NCI-H1105 treated with DMSO at 0.1 percent for 48 hours (cell line): ENCODE results near the gene KLRF2.
"Not testable (repeated sequence)": the region's sequence is repeated elsewhere in the genome, so short reads cannot be mapped to it uniquely, and the experiment has no call there.

Experiments used
- DNase-seq: peaks from one replicate; lab custom pipeline; 2025; lab: John Stamatoyannopoulos, UW

Gene KLRF2, protein sequence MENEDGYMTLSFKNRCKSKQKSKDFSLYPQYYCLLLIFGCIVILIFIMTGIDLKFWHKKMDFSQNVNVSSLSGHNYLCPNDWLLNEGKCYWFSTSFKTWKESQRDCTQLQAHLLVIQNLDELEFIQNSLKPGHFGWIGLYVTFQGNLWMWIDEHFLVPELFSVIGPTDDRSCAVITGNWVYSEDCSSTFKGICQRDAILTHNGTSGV

DNA sequence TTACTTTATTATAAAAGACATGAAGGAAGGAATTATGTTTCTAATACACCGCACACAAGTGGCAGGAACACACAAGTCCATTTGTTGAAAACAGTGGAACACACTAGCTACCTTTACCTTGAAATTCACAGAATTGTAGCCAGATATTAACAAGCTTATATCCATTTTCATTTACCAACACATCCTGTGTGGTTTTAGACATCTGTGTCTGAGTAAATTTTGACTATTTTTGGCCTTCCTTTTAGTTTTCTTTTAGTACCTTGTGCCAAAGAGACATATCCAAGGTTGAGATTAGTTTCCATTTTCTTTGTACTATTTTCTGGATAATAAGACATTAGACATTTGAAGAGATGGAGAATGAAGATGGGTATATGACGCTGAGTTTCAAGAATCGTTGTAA lies at the start of gene KLRF2:
KLRF2 (plus strand) TSS at position 244 of the 400 bp plus-strand sequence; CDS start at position 351, 107 bp downstream.
- DNase-seq: no peak

DNA sequence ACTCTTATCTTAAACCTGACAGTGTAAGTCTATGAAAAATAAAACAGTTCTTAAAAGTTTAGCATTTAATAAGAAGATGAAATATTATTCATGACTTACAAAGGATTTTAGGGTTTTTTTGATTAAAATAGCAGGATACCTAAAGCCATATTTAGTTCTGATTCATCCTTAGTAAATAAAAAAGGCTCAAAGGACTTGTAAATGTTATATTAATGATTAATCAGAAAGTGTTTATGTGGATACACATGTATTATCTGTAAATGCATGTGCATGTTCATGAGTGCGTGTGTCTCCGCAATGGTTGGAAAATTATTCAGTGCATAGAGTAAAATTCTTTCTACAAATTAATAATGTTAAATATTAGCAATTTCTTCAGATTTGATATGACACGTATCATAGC lies 49.6 kb upstream of the KLRF2 start:
- DNase-seq: no peak

DNA sequence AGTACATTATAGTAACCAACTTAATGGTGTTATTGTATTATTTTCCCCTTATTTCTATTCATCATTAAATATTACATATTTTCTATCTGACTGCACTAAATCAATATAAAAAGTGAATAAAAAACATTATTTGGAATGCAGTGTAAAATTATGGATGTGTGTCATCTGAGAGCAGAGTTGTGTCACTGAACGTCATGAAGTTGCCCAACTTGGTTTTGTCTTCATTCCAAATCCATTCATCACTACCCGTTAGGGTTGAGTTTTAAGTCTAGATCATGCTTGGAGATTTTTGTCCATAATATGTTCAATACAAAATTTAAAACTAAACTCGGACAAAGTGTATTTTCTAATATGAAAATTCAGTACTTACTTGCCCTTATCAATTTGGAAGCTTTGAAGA lies 37.9 kb upstream of the KLRF2 start:
- DNase-seq: no peak

DNA sequence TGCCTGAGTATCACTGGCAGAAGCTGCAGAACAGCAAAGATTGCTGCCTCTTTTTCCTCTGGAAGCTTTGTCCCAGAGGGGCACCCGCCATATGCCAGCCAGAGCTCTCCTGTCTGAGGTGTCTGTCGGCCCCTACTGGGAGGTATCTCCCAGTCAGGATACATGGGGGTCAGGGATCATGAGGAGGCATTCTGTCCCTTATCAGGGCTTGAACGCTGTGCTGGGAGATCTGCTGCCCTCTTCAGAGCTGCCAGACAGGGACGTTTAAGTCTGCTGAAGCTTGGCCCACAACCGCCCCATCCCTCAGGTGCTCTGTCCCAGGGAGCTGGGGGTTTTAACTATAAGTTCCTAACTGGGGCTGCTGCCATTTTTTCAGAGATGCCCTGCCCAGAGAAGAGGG lies 32.4 kb upstream of the KLRF2 start:
- DNase-seq: no peak

DNA sequence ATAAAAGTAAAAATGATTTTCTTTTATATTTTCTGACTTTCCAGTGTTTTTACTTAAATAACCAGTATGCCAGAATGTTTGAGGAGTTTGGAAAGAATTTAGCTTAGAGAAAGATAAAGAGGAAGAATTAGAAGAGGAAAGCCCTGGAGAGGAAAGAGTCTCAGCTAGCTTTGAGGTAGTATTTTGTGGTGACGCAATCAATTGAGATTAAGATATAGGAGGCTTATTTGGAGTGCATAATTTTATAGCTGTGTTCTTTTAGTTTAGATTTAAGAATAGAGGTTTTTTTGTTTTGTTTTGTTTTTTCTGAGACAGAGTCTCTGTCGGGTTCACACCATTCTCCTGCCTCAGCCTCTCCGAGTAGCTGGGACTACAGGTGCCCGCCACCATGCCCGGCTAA lies 30.2 kb upstream of the KLRF2 start:
- DNase-seq: no peak

DNA sequence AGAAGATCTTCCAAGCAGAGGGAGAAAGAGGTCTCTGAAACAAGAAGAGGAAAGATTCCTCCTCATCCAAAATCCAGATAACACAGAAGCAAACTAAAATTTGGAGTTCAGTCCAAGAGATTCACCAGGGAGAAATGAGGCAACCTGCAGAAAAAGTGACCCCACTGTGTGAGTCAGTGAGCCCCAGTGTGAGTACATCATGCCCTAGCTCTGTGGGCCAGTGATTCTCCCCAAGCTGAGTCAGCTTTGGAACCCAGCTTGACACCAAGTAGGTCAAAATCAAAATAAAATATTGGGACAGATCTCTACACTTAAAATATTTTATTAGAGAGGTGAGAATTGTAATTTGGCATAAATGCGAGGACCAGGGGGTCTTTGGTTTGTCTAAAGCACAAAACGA lies 29.4 kb upstream of the KLRF2 start:
- no peak for DNase-seq

DNA sequence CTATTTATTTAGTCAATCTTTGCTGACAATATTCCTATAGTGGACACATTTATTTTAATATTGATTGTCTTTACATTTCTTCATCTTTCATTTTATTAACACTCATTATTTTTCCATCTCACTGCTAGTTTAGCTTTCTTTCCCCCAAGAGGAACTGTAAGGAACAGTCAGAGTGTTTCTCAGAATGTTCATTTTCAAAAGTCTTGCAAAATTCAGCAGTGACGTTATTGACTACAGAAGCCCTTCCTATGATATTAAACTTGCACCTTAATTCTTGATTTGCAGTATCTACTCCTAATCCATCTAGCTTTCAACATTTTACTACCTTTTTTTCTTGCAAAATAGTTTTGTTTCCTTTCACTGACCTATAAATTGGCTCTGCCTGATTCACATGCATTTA lies 25.1 kb upstream of the KLRF2 start:
- DNase-seq: no peak

DNA sequence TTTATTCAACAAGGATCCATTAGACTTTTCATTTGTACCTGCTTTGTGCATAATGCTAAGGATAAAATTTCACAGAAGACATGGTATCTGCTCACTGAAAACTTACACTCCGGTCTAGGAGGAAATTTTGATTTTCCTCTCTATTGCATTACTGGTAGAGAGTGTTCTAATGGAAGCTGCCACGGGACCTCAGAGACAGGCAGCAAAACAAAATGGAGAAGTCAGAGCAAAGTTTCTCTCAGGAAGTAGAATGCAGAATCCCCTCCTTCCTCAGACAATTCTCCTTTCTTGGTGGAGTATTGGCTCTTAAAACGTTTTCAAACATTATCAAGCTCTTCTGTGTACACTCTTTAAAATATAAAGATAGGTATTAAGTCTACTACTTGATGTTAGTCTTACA lies 24.4 kb upstream of the KLRF2 start:
- no peak for DNase-seq

DNA sequence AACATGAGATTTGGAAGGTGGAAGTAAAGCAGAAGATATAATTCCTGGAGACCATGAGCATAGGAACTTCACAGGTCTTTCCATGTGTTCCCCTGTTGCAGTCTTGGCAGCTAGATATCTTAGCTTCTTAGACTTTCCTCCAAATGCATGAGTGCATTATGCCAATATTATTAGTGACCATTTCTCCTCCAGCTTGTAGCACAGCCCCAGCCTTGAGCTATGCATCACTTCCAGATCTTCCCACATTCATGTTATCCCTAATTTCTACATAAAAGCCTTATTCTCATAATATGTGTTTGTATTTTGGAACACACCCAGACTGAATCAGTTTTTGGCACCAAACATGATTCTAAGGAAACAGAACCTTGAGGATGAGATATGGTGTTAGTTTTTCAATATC lies 23.2 kb upstream of the KLRF2 start:
- no peak for DNase-seq

DNA sequence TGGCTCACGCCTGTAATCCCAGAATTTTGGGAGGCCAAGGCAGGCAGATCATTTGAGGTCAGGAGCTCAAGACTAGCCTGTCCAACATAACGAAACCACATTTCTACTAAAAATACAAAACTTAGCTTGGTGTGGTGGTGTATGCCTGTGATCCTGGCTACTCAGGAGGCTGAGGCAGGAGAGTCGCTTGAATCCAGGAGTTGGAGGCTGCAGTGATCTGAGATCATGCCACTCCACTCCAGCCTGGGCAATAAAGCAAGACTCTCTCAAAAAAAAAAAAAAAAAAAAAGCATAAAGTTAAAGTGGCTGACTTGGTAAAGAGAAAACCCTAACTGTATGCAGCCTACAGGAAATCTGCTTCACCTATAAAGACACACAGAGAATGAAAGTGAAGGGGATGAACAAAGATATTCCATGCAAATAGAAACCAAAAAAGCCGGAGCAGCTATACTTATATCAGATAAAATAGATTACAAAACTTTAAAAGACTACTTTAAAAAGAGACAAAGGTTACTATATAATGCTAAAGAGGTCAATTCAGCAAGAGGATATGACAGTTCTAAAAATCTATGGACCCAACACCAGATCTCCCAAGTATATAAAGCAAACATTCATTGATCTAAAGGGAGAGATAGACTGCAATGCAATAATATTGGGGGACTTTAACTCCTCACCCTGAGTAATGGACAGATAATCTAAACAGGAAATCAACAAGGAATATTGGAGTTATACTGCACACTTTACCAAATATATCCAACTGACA lies 16.2 kb upstream of the KLRF2 start:
- no peak for DNase-seq

DNA sequence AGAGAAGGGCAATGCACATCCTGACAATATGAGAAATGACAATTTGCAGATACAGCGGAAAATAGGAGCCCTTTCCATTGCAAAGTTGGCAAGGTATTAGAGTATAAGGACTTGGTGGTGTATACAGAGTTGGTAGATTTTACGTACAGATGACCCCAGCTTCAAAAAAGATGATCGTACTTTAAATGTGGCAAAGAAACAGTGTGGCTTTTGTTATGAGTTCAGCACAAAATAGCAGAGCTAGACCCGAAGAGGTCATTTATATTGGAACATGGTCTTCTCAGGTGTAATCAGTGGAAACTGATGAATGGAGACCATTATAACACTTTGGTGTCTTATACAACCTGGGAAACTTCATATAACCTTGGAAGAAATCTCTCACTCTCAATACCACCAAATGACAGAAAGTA lies 14.4 kb upstream of the KLRF2 start:
- DNase-seq: no peak

DNA sequence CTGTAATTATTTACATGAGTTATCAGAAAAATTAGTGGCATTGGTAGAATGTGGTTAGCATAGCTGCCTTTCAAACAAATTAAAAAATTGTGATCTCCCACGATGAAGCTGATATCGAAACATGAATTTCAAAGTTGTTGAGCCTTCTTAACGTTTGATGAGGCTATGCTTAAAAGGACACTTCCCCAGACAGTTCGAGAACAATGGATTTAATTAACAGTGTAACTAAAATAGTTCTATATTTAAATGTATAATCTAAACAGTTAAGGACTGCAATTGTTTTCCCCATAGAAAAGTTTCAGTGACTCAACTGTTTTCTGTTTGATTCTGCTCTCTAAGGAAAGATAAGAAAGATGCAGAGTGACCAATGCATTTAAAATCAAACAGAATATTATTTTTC lies 13.8 kb upstream of the KLRF2 start:
- no peak for DNase-seq

DNA sequence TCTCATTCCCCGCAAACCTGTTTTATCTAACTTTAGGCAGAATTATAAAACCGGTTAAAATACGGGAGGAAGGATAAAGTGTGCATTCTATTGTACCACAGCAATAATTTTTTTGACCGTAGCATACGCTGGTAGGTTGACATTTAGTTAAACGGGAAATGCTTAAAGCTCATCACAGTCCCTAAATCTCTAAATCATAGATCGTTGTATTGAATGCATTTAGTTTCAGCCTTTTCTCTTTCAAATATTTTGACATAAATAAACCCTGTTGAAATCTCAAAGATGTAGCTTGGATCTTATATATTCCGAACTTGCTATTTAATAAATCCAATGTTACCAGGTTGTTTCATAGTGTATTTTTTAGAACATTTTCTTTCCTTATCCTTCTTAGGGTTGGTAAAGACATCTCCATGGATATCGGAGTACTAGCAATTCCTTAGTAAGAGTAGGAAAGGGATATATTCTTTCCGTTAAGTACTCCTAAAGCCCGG lies 12.9 kb upstream of the KLRF2 start:
- no peak for DNase-seq

DNA sequence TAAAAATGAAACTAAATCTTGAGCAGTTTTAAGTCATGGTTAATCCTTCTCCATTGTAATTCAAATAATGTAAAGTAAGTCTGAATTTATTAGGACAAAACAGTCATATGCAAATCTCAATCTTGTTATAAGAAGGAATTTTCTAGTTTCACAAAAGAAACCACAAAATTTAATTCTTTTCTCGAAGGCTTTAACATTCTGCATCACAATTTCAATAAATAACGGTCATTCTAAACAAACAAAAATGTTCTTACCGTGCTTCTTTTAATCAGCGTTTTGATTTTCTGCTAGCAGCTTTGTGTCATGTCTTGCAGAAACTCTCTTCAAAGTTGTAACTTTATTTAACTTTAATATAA lies 12.4 kb upstream of the KLRF2 start:
- DNase-seq: no peak

DNA sequence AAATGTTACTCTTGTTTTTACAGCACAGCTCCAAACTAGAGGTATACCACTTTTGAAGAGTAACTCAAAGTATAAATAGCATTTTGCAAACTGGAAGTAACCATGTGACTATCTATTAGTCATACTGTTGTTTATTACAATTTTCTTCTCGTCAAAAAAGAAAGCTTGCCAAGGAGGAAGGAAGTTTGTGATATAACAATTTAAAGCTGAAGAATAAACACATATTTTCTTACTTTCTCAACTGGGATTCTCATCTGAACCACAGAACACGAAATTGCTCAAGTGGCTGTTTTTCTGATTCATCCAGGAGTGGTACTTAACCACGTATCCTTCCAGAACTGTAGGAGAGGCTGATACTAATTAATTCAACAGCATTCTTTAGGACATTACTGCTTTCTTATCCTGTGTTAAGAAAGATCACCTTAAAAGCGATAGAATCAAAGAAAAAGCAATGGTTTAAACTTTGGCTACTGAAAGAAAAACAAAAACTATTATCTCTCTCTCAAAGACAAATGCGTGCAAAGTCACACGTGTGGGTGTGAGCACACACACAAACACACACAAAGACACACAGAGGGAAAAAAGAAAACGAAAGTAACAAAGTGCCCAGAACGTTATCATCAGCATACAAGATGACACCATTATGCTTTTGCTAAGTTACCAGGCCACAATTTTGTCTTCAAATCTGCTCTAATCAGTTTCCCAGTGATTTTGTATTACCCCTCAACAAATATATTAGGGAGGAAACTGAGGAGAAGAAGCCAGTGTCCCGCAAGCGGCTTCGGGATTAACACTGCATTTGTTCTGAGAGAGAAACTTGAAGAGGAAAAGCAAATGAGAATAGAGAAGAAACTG lies 11.8 kb upstream of the KLRF2 start, which contains the start of gene CLEC2B:
CLEC2B (minus strand) TSS at position 48 of the 855 bp plus-strand sequence.
- no peak for DNase-seq

DNA sequence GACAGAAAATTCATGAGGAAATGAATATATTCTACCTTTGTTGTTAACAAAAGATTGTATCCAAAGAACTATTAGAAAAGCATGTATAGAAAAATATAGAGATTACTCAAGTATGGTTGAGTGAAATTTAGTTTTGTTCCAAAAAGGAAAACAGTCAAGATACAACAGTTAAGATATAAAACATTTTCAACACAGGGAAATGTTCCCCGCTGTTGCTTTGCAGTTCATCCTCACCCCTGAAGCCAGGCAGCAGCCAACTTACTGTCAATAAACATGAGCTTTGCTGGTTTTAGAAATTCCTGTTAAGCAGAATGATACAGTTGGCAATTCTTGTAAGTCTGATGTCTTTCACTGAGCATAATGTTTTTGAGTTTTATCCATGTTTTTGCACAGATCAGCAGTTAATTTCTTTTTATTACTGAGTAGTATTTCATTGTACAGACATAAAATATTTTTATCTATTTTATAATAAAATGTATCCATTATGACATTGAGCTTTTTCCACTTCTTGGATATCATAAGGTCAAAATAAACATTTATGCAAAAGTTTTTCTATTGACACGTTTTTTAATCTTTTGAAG lies 10.9 kb upstream of the KLRF2 start:
- DNase-seq: no peak

DNA sequence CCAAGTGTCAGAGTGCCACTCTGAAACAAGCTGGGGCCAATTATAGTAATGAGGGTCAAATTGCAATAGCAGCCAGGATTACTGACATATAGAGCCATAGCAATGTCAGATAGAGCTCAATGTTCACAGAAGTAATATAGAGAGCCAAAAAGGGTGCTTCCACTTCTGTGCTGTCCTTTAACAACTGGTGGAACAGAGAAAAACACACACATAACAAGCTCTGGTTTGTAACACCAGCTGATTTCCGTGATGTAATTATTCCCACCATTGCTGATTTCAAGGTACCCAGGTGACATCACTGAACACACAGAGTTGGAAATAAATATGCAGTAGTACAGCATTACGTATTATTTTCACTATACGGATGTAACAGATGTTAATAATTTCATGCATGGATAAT lies 9.1 kb upstream of the KLRF2 start:
- DNase-seq: peak; percentile 31

DNA sequence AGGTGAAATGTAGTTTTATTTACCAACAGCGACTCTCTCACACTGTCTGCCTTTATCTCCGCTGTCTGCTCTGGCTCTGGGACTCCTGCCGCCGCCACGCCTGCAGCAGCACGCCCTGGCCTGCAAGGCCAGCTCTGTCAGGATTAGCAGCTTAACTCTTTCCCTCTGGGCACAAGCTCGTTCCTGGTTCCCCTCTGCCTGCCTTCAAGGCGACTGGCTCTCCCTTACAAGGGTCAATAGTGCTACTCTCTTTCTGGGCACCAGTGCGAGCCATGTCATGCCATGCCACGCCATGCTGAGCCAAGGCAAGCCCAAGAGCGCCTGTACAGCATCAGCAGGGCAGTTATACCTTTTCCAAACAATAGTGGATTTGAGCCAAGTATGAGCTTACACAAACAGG lies 8.5 kb upstream of the KLRF2 start:
- peak; percentile 73 for DNase-seq

DNA sequence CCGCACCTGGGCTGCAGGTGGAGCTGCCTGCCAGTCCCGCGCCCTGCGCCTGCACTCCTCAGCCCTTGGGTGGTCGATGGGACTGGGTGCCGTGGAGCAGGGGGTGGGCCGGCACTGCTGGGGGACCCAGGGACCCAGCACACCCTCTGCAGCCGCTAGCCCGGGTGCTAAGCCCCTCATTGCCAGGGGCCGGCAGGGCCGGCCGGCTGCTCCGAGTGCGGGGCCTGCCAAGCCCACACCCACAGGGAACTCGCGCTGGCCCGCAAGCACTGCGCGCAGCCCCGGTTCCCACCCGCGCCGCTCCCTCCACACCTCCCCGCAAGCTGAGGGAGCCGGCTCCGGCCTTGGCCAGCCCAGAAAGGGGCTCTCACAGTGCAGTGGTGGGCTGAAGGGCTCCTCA lies 5.2 kb upstream of the KLRF2 start:
- DNase-seq: not testable (repeated sequence)

DNA sequence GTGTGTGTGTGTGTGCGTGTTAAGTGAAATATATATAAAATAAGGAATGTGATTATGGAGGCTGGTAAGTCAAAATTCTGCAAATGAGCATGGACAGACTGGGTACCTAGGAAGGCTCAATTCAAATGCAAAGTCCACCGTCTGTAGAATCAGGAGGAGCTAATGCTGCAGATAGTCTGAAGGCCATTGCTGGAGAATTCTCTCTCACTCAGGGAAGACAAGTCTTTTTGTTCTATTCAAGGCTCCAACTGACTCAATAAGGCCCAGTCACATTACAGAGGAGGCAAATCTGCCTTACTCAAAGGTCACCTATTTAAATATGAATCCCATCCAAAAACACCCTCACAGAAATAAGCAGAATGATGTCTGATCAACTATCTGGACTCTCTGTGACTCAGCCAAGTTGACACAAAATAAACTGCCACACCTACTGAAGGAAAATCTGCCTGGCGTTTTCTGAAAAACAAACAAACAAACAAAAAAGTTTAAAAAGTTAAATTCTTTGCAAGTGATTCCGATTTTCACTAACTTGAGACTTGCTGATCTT lies 684 bp upstream of the KLRF2 start:
- DNase-seq: no peak

DNA sequence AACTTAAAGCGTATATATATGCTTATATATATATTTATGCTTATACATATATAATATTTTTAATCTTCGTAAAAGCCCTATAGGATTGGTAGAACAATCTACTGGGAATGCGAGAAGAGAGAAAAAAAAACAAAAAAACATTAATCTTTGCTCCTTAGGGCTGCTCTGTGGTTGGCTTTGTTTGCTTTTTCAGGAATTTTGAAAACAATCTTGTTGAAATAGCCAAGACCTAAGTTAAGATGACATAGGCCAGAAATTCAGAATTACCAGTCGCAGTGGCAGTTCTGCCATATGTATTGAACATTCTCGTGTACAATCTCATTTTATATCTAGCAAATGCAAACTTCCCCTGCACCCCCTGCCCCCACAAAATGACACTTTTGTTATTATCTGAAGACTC lies 699 bp downstream of the KLRF2 start:
- no peak for DNase-seq

DNA sequence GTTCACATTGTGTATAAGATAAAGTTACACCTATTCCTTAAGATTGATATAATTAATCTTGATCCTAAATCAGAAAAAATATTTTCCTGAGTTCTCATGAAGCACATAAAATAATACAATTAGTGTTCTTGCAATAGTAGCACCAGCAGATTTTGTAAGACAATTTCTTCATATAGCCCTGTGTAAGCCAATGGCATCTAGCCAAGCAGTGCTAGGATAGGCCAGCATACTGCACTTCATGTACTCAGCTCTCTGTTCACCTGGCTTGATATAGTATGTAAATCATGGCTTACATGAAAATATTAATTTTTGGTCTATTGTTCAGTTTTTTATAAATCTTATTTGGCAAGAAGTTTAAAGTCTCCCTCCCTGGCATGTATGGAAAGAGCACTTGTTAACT lies 1.9 kb downstream of the KLRF2 start:
- peak; percentile 76 for DNase-seq
